GM12878 (cell line): ENCODE data around the gene ANAPC5. TPM values are rescaled to one million over a fixed set of nuclear protein-coding genes. Genes with fewer than 3 reads are reported as not detected.

Experiments
- ATAC-seq: fragments of 200-7000 bp; cut with Tn5 transposase; 3 replicates; pipeline ENCODE4 v1.9.1; 2020; ENCODE audit warnings: mild to moderate bottlenecking, moderate library complexity
- BruUV-seq: library from RNA; stranded (reverse); fragments of 400-500 nt; replicated peaks from 2 replicates; lab custom pipeline; 2021; lab: Mats Ljungman, UMichigan
- CTCF ChIA-PET: fragments of 300-600 bp; sonication (Branson Sonifier 250); formaldehyde crosslinking; extraction: SDS; loops from one replicate; lab custom pipeline; 2021; ENCODE audit warnings: inconsistent platforms; lab: Yijun Ruan, JAX
- POLR2A ChIA-PET: fragments of 350-600 bp; formaldehyde crosslinking; extraction: SDS; loops from one replicate; lab custom pipeline; 2021; ENCODE audit warnings: inconsistent platforms; lab: Charles Lee
- RAD21 ChIA-PET: fragments of 300-600 bp; sonication (Branson Sonifier 250); formaldehyde crosslinking; loops from one replicate; lab custom pipeline; 2023; ENCODE audit warnings: antibody characterized with exemption; ENCODE audit not compliant: unreplicated experiment; lab: Charles Lee
- SMC1A ChIA-PET: fragments of 300-600 bp; sonication (Branson Sonifier 250); formaldehyde crosslinking; loops from one replicate; lab custom pipeline; 2023; ENCODE audit not compliant: unreplicated experiment, uncharacterized antibody; lab: Charles Lee
- DNase-seq: peaks from one replicate; pipeline ENCODE4 v3.0.0-alpha.2; 2011; ENCODE audit warnings: low read depth, low spot score
- FAIRE-seq: peaks from 3 replicates; lab custom pipeline; 2011; peaks lifted over from hg19 to GRCh38; lab: Jason Lieb, UNC
- H2AFZ ChIP-seq: 2 replicates; pipeline ENCODE4 v1.6.0; 2011; ENCODE audit warnings: low read depth, low read length, control low read depth; ENCODE audit not compliant: control insufficient read depth
- H3K27ac ChIP-seq: 2 replicates; pipeline ENCODE4 v1.5.1; 2011; ENCODE audit warnings: control low read depth; ENCODE audit not compliant: control insufficient read depth, insufficient read depth
- H3K27me3 ChIP-seq, 2 experiments: replicated peaks in 1 of 2; 2 replicates each; pipeline versions ENCODE4 v1.6.0 to v1.6.1; 2011; ENCODE audit warnings: low read length in 1 of 2; ENCODE audit not compliant: control insufficient read depth in 2 of 2, insufficient read depth in 2 of 2
- H3K36me3 ChIP-seq, 2 experiments: 2 replicates each; pipeline ENCODE4 v1.5.1; 2011; ENCODE audit warnings: low read length in 1 of 2; ENCODE audit not compliant: control insufficient read depth in 2 of 2, insufficient read depth in 2 of 2
- H3K4me1 ChIP-seq: 2 replicates; pipeline ENCODE4 v1.6.1; 2011; ENCODE audit warnings: mild to moderate bottlenecking, low read length, moderate library complexity, mixed read lengths; ENCODE audit not compliant: control insufficient read depth, insufficient read depth
- H3K4me2 ChIP-seq: 2 replicates; pipeline ENCODE4 v1.6.0; 2011; ENCODE audit warnings: control low read depth; ENCODE audit not compliant: control insufficient read depth, insufficient read depth
- H3K4me3 ChIP-seq: fragments of 200-600 bp; sonication (generic); 2 replicates; pipeline ENCODE4 v1.5.1; 2016
- H3K79me2 ChIP-seq: 2 replicates; pipeline ENCODE4 v1.6.0; 2011; ENCODE audit warnings: low read length; ENCODE audit not compliant: control insufficient read depth, insufficient read depth
- H3K9ac ChIP-seq: 2 replicates; pipeline ENCODE4 v1.8.0; 2011; ENCODE audit warnings: low read length, control low read depth, mixed read lengths; ENCODE audit not compliant: control insufficient read depth, insufficient read depth
- H3K9me3 ChIP-seq: replicated peaks from 3 replicates; pipeline ENCODE4 v1.5.1; 2011; ENCODE audit warnings: mild to moderate bottlenecking, low read length; ENCODE audit not compliant: control insufficient read depth, insufficient read depth
- H4K20me1 ChIP-seq: 2 replicates; pipeline ENCODE4 v1.6.0; 2011; ENCODE audit not compliant: control insufficient read depth, insufficient read depth
- BACH1 ChIP-seq: fragments of 450-650 bp; IDR thresholded peaks from 2 replicates; pipeline ENCODE4 v1.6.1; 2017; ENCODE audit warnings: mild to moderate bottlenecking, borderline replicate concordance
- E2F4 ChIP-seq: IDR thresholded peaks from 2 replicates; pipeline ENCODE4 v1.6.1; 2012; ENCODE audit warnings: low read depth, low read length, improper control_type of control experiment
- E2F8 ChIP-seq: fragments of 450-650 bp; IDR thresholded peaks from 2 replicates; pipeline ENCODE4 v1.6.1; 2018; ENCODE audit warnings: mild to moderate bottlenecking, low read depth, moderate library complexity; ENCODE audit not compliant: partially characterized antibody
- FOS ChIP-seq: IDR thresholded peaks from 3 replicates; pipeline ENCODE4 v1.6.1; 2011; ENCODE audit warnings: borderline replicate concordance; ENCODE audit not compliant: insufficient read length; ENCODE audit errors: extremely low read depth
- HSF1 ChIP-seq: fragments of 150-350 bp; IDR thresholded peaks from 2 replicates; pipeline ENCODE4 v1.6.1; 2014; ENCODE audit warnings: mild to moderate bottlenecking, low read depth, low read length
- IRF3 ChIP-seq: fragments of 450-650 bp; IDR thresholded peaks from 2 replicates; pipeline ENCODE4 v1.6.1; 2014; ENCODE audit warnings: mild to moderate bottlenecking
- PRDM15 ChIP-seq: fragments of 450-650 bp; formaldehyde crosslinking; IDR thresholded peaks from 2 replicates; pipeline ENCODE4 v1.4.0; 2020; ENCODE audit warnings: mild to moderate bottlenecking, moderate library complexity
- SMC3 ChIP-seq: IDR thresholded peaks from 2 replicates; pipeline ENCODE4 v1.6.1; 2011; ENCODE audit warnings: low read length, improper control_type of control experiment, borderline replicate concordance
- SUPT20H ChIP-seq: IDR thresholded peaks from 2 replicates; pipeline ENCODE4 v1.6.1; 2011; ENCODE audit warnings: low read depth, mild to moderate bottlenecking, low read length, moderate library complexity, borderline replicate concordance; ENCODE audit not compliant: control insufficient read depth
- WGBS: methylation state at CpG from one replicate; pipeline ENCODE4 v1.1.6; 2016; ENCODE audit warnings: low lambda C conversion rate; ENCODE audit not compliant: insufficient replicate concordance, insufficient coverage; ENCODE audit errors: missing lambda C conversion rate; 5-methylcytosine and 5-hydroxymethylcytosine counted together
- in situ Hi-C: fragments of 300-500 bp; cut with MboI; formaldehyde crosslinking; loops from 9 replicates; pipeline ENCODE4 v1.14.3; 2018; ENCODE audit warnings: mixed read lengths
- intact Hi-C: fragments of 100-400 bp; cut with micrococcal nuclease; formaldehyde crosslinking; loops from one replicate; pipeline ENCODE4 v1.14.2; 2022; ENCODE audit not compliant: unreplicated experiment
- polyA plus RNA-seq, 11 experiments: library from polyadenylated mRNA; depleted of rRNA in 4 of 11; unstranded in 6 of 11; stranded (reverse) in 5 of 11; fragments of >200 nt; fragmentation: Nextera tagmentation in 4 of 11; fragmentation: Illumina TruSeq in 1 of 11; extraction: Ambion mirVana in 4 of 11; extraction: Trizol in 1 of 11; gene quantifications; 1 replicate in 1 of 11; 2 replicates in 10 of 11; pipeline versions ENCODE4 v1.2.1 to v1.2.3, GENCODE V29; 2011 to 2016; ENCODE audit warnings: inconsistent platforms in 2 of 11, missing spikeins in 2 of 11, low read depth in 1 of 11
- total RNA-seq, 4 experiments: library from RNA; depleted of rRNA in 3 of 4; stranded (reverse); fragments of >200 nt in 3 of 4; fragmentation: Illumina TruSeq in 1 of 4; extraction: Trizol in 1 of 4; gene quantifications; 2 replicates each; pipeline versions ENCODE4 v1.2.1 to v1.2.3, GENCODE V29; 2013 to 2021

Gene ANAPC5
- total and polyA plus RNA-seq, 10 of the 15 experiments (the other 5 are each of a cell fraction or from before 2014, with no cell fraction given) = 102 to 227 (median 166) TPM

- POLR2A ChIA-PET = no interaction called here
- TF ChIP-seq SMC3 (no peak), IRF3 (no peak), FOS (no peak), E2F8 (no peak), E2F4 (no peak), BACH1 (no peak), PRDM15 (CRISPR knock-in tag) (no peak), SUPT20H (no peak), HSF1 (no peak)
- whole genome bisulfite sequencing = 8% methylated on average over 5 of the region's 5 CpGs
- Histone ChIP-seq H4K20me1 (no peaks in the 10 kb centered on the region), H3K36me3 (no peaks in the 10 kb centered on the region), H3K4me3 (no peak overlapping the region), H3K9me3 (no peaks in the 10 kb centered on the region), H3K27ac (no peak overlapping the region), H3K27me3 (no peaks in the 10 kb centered on the region), H2AFZ (no peak overlapping the region), H3K9ac (no peak overlapping the region), H3K79me2 (no peaks in the 10 kb centered on the region), H3K4me2 (no peak overlapping the region), H3K4me1 (no peaks in the 10 kb centered on the region)
- in situ Hi-C loops (no loop called here), intact Hi-C loops (no loop called here)
- BruUV-seq = no TSS peak
- SMC1A ChIA-PET = no interaction called here
- no peak for FAIRE-seq
- ATAC-seq = no peak
- CTCF ChIA-PET = interaction anchor here (0.7 kb wide), 1 partner anchor 318 kb away, joined by 3 read pairs; no protein-coding TSS in a partner anchor
- DNase-seq = no peak
- RAD21 ChIA-PET = no interaction called here
These were observed 12.5 kb upstream of the ANAPC5 start for GRCh38 chr12:121364683-121365121.
